BE2C (cell line): ENCODE results near the gene RNF144A.

Experiments
- DNase-seq: peaks from one replicate; pipeline ENCODE4 v3.0.0-alpha.2; 2020
- H3K27me3 ChIP-seq: fragments of 250-450 bp; sonication (Bioruptor Pico); 2 replicates; pipeline ENCODE4 v1.5.1; 2020; ENCODE audit warnings: mild to moderate bottlenecking
- H3K36me3 ChIP-seq: fragments of 250-450 bp; sonication (Bioruptor Pico); 2 replicates; pipeline ENCODE4 v1.5.1; 2020; ENCODE audit warnings: mild to moderate bottlenecking
- H3K4me1 ChIP-seq: fragments of 250-450 bp; sonication (Bioruptor Pico); 2 replicates; pipeline ENCODE4 v1.5.1; 2020
- H3K4me3 ChIP-seq: 2 replicates; pipeline ENCODE4 v1.5.1; 2011; ENCODE audit warnings: low read depth, low read length
- H3K9me3 ChIP-seq: fragments of 250-450 bp; sonication (Bioruptor Pico); 2 replicates; pipeline ENCODE4 v1.5.1; 2020
- TF ChIP-seq, protein P1 (sequence below): IDR thresholded peaks from 2 replicates; pipeline ENCODE4 v1.5.1; 2012; ENCODE audit warnings: mild to moderate bottlenecking, low read depth, low read length

Gene RNF144A

DNA sequence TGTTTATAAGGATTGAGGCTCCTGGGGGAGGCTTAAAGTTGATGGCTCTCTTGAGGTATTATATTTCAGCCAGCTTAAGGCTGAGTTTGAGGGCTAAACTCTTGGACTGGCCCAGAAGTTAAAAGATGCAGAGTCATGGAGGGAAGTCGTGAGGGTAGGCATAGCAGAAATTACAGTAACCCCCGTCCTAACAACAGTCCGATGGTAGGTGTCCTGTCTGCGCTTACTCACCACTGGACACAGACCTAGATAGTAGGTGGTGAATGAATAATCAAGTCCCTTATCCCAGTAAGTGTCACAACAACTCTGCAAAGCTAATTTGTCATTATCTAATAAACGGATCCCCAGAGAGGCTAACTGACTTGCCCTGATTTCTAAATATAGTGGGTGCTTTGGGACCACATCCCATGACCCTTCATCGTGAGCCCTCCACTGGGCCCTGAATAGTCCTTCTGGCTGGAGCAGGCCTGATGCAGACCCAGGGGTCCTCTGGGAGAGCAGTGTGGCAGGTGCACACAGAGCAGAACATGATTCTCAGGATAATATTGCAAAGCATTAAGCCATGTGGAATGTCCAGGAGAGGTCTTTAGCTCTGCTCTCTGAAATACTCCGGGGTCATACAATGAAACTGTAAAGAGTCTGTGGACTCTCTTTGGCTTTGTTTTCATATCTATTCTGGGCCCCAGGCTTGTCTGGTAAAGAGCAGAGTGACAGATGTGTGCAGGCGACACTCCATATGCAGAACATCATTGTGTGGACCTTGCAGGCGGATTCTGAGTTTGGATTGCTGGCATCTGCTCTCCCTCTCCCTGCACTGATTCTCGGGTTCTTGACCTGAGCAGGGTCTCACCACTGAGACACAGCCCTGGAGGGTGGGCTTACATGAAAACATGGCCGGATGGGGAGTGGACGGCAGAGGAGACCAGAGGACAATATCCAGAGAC lies 98.1 kb downstream of the RNF144A start:
- Histone ChIP-seq H3K4me3 (no peak overlapping the region), H3K4me1 (peaks cover 63% of the 10 kb centered on the region), H3K36me3 (peaks cover 7% of the 10 kb centered on the region), H3K9me3 (no peaks in the 10 kb centered on the region), H3K27me3 (no peaks in the 10 kb centered on the region)
- DNase-seq, result peak; percentile 52
- TF ChIP-seq, protein P1, sequence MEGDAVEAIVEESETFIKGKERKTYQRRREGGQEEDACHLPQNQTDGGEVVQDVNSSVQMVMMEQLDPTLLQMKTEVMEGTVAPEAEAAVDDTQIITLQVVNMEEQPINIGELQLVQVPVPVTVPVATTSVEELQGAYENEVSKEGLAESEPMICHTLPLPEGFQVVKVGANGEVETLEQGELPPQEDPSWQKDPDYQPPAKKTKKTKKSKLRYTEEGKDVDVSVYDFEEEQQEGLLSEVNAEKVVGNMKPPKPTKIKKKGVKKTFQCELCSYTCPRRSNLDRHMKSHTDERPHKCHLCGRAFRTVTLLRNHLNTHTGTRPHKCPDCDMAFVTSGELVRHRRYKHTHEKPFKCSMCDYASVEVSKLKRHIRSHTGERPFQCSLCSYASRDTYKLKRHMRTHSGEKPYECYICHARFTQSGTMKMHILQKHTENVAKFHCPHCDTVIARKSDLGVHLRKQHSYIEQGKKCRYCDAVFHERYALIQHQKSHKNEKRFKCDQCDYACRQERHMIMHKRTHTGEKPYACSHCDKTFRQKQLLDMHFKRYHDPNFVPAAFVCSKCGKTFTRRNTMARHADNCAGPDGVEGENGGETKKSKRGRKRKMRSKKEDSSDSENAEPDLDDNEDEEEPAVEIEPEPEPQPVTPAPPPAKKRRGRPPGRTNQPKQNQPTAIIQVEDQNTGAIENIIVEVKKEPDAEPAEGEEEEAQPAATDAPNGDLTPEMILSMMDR, result no peak

DNA sequence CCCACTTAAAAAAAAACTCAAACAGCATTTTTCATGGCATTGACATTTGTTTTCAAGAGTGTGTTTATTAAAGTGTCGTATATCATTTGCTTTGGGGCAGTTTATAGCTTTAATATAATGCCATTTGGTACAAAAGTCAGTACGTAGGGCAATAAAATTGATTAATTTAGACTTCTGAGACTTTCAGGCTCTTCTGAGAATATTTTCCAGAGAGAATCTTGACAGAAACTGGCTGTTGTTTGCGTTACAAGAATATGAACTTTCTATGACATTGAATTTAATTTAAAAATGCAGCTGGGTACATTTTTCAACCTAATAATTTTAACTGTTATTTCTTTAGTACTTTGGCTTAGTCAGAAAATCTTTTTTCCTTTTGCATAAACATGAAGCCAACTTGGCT lies 98.9 kb downstream of the RNF144A start:
- DNase-seq, result no peak
- Histone ChIP-seq H3K9me3 (no peaks in the 10 kb centered on the region), H3K27me3 (no peaks in the 10 kb centered on the region), H3K4me3 (no peak overlapping the region), H3K4me1 (peaks cover 54% of the 10 kb centered on the region), H3K36me3 (peaks cover 14% of the 10 kb centered on the region)
- TF ChIP-seq, protein P1, result no peak

DNA sequence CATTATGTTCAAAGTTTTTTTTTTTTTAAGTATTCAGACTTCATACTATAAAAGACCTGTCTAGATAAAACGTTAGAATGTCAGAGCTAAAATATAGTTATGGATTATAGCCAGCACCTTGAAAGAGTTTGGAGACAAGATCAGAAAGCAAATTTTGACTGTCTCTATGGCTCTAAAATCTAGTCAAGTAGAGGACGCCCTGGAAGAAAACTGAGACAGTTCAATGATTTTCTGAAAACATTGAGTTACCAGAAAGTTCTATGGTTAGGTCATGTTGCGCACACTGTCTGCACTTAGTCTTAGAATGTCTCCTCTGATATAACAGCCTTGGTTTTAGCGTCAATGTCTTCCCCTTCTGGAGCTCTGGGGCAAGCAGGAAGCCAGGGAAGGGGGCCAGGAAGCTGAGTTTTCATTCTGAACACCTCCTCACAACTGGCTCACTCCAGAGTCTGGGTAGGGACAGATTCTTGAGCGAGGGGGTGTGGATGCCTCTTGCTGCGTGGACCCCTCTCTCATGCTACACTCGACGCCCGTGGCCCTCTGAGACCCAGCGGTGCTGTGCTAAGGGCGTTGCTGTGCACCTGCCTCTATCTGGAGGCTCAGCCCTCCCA lies 99.5 kb downstream of the RNF144A start:
- Histone ChIP-seq H3K4me3 (no peak overlapping the region), H3K9me3 (no peaks in the 10 kb centered on the region), H3K36me3 (peaks cover 16% of the 10 kb centered on the region), H3K4me1 (peaks cover 48% of the 10 kb centered on the region), H3K27me3 (no peaks in the 10 kb centered on the region)
- no peak for DNase-seq
- TF ChIP-seq, protein P1, result no peak

DNA sequence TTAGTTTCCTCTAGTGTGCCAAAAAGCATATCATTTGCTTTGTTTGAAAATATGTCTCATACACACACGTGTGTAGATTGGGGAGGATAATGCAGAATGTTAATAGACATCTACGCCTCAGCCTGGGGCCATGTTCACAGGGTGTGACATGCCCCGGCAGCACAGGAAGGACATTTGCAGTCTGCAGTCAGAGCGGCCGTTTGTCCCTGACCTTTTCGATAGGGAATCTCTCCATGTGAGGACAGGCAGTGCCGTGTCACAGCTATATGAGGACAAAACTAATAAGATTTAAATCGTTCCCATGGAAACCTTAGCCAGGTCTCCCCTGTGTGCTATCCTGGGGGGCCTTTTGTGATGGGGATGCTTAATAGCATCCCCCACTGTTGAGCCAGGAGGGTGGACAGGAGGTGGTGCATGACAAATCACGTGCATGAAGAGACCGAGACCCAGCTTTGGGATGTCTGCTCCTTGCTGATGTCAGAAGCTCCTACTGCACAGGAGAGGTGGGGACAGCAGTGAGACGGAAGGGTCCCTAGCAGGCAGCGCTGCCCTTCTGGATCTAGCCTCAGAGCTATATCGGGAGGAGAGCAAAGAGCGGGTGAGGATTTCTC lies 100.6 kb downstream of the RNF144A start:
- Histone ChIP-seq H3K4me3 (no peak overlapping the region; the same call in 1 of the 2 replicates), H3K9me3 (no peaks in the 10 kb centered on the region), H3K4me1 (peaks cover 43% of the 10 kb centered on the region), H3K27me3 (no peaks in the 10 kb centered on the region), H3K36me3 (peaks cover 16% of the 10 kb centered on the region)
- DNase-seq, result no peak
- TF ChIP-seq, protein P1, result no peak

DNA sequence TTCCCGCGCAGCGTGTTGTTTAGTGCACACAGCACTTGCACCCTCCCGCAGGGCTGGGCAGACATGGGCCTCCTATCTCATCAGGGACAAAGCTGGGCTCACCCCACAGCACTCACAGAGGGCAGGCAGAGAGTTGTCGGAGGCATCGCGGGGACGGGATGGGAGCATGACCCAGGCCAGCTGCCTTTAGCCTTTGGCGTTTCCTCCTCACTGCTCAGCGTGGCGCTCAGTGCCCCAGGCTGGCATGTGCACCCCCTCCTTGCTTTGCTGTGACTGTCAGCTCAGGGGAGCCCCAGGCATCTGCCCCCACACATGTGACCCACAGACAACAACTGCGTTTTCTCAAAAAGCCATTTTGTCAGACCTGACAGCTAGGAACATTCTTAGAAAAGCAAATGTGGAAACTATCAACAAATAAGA lies 101.1 kb downstream of the RNF144A start:
- H3K36me3 ChIP-seq, result peaks cover 16% of the 10 kb centered on the region
- no peak for DNase-seq
- TF ChIP-seq, protein P1, result no peak
- H3K9me3 ChIP-seq, result no peaks in the 10 kb centered on the region
- peaks cover 39% of the 10 kb centered on the region for H3K4me1 ChIP-seq
- H3K4me3 ChIP-seq, result no peak overlapping the region
- H3K27me3 ChIP-seq, result no peaks in the 10 kb centered on the region
